IPS DF 4.7 (cell line): ENCODE measurements around the gene DEPDC5.

Experiments
- DNase-seq: peaks from one replicate; pipeline ENCODE4 v3.0.0-alpha.2; 2013; ENCODE audit warnings: low spot score; ENCODE audit errors: extremely low read depth

DEPDC5 gene

GRCh38 chr22:31893460-31893859 lies 139.6 kb downstream of the DEPDC5 start:
- DNase-seq, result no peak

GRCh38 chr22:31895411-31896123 lies 141.7 kb downstream of the DEPDC5 start:
- no peak for DNase-seq

GRCh38 chr22:31896472-31896871 lies 142.7 kb downstream of the DEPDC5 start:
- DNase-seq, result no peak

GRCh38 chr22:31897842-31898805 lies 144.3 kb downstream of the DEPDC5 start:
- DNase-seq, result no peak

GRCh38 chr22:31898926-31899325 lies 145.1 kb downstream of the DEPDC5 start:
- DNase-seq, result no peak

GRCh38 chr22:31899669-31900068 lies 145.8 kb downstream of the DEPDC5 start:
- DNase-seq, result no peak

- DNase-seq, result no peak
Observed at GRCh38 chr22:31901388-31902137, 147.7 kb downstream of the DEPDC5 start.

- DNase-seq, result no peak
Observed at GRCh38 chr22:31904651-31905050, 150.8 kb downstream of the DEPDC5 start.

GRCh38 chr22:31905356-31905755 lies 151.5 kb downstream of the DEPDC5 start:
- DNase-seq, result no peak

GRCh38 chr22:31906086-31906485 lies 152.3 kb downstream of the DEPDC5 start:
- DNase-seq, result no peak

- no peak for DNase-seq
Observed at GRCh38 chr22:31906569-31906968, 152.8 kb downstream of the DEPDC5 start.

GRCh38 chr22:31909977-31910376 lies 156.2 kb downstream of the DEPDC5 start:
- DNase-seq, result no peak

GRCh38 chr22:31911565-31912406 lies 158.0 kb downstream of the DEPDC5 start:
- DNase-seq, result no peak

GRCh38 chr22:31912407-31912743 lies 158.6 kb downstream of the DEPDC5 start:
- DNase-seq, result no peak

GRCh38 chr22:31915586-31915985 lies 161.8 kb downstream of the DEPDC5 start:
- no peak for DNase-seq

- no peak for DNase-seq
Observed at GRCh38 chr22:31917227-31917921, 163.6 kb downstream of the DEPDC5 start.

GRCh38 chr22:31919730-31920129 lies 165.9 kb downstream of the DEPDC5 start:
- no peak for DNase-seq

GRCh38 chr22:31920306-31920705 lies 166.5 kb downstream of the DEPDC5 start:
- no peak for DNase-seq

GRCh38 chr22:31921106-31921505 lies 167.3 kb downstream of the DEPDC5 start:
- DNase-seq, result no peak

- DNase-seq, result no peak
Observed at GRCh38 chr22:31922534-31922933, 168.7 kb downstream of the DEPDC5 start.
